Body of pancreas (tissue), 4 donors: ENCODE results near the gene CLNK.

ENCODE experiments used
- POLR2A ChIP-seq, 3 donors: fragments of 450-650 bp; IDR thresholded peaks; one replicate each; pipeline ENCODE4 v1.6.1; 2016; ENCODE audit warnings: antibody characterized with exemption in 3 of 3, mild to moderate bottlenecking in 2 of 3
- TF ChIP-seq, protein P1 (sequence below), 7 experiments: fragments of 450-650 bp in 4 of 7; fragments of 200-600 bp in 3 of 7; sonication (generic) in 3 of 7; IDR thresholded peaks; one replicate each; pipeline ENCODE4 v1.5.1; 2016 to 2019; ENCODE audit warnings: antibody characterized with exemption in 7 of 7

DNA sequence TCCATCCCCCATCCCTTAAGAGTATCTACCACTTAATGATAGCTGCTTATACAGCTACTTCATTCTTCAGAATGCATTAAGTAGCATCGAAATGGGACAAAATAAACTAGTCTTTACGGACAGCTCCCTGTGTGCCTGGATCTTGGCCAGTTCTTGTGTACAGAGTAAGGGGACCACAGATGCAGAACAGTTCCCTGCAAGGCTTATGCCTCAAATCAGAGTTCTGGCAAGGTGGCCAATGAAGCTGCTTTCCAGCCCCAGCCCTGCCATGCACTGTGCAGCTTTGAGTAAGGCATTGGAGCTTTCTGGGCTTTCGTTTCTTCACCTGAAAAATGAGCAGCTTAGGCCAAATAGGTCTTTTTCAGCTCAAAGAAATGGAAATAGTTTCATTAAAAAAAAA lies 14.2 kb downstream of the CLNK start:
- TF ChIP-seq, protein P1, sequence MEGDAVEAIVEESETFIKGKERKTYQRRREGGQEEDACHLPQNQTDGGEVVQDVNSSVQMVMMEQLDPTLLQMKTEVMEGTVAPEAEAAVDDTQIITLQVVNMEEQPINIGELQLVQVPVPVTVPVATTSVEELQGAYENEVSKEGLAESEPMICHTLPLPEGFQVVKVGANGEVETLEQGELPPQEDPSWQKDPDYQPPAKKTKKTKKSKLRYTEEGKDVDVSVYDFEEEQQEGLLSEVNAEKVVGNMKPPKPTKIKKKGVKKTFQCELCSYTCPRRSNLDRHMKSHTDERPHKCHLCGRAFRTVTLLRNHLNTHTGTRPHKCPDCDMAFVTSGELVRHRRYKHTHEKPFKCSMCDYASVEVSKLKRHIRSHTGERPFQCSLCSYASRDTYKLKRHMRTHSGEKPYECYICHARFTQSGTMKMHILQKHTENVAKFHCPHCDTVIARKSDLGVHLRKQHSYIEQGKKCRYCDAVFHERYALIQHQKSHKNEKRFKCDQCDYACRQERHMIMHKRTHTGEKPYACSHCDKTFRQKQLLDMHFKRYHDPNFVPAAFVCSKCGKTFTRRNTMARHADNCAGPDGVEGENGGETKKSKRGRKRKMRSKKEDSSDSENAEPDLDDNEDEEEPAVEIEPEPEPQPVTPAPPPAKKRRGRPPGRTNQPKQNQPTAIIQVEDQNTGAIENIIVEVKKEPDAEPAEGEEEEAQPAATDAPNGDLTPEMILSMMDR (IDR thresholded peaks at IDR 0.05) = no peak
- TF ChIP-seq POLR2A (IDR thresholded peaks at IDR 0.05) = no peak
